Thyroid gland (tissue), 4 donors: ENCODE measurements around the gene CLASP1.

Experiments
- CTCF ChIP-seq, 6 experiments: fragments of 200-600 bp in 3 of 6; fragments of 450-650 bp in 3 of 6; sonication (generic) in 3 of 6; IDR thresholded peaks; one replicate each; pipeline ENCODE4 v1.5.1; 2016 to 2019; ENCODE audit warnings: antibody characterized with exemption in 6 of 6, mild to moderate bottlenecking in 2 of 6, inconsistent platforms in 1 of 6, moderate library complexity in 1 of 6
- POLR2A ChIP-seq, 2 donors: fragments of 450-650 bp; IDR thresholded peaks; one replicate each; pipeline ENCODE4 v1.6.1; 2017; ENCODE audit warnings: antibody characterized with exemption in 2 of 2, mild to moderate bottlenecking in 2 of 2, moderate library complexity in 1 of 2

GRCh38 chr2:121555008-121555407 is 94.3 kb downstream of the CLASP1 start:
- TF ChIP-seq CTCF (IDR thresholded peaks at IDR 0.05) (no peak), POLR2A (IDR thresholded peaks at IDR 0.05) (no peak)
